Peyer's patch (tissue), 4 donors: Measurements from ENCODE around the gene RAVER1. TPM values are rescaled to one million over a fixed set of nuclear protein-coding genes. Genes with fewer than 3 reads are reported as not detected.
"Not testable (repeated sequence)": the region's sequence is repeated elsewhere in the genome, so short reads cannot be mapped to it uniquely, and the experiment has no call there.

Source experiments
- DNase-seq, 3 donors: peaks; one replicate each; pipeline ENCODE4 v3.0.0-alpha.2; 2017 to 2019
- H3K27ac ChIP-seq, 4 donors: fragments of 200-600 bp; sonication (generic); one replicate each; pipeline ENCODE4 v1.5.1; 2016 to 2019
- H3K27me3 ChIP-seq, 2 donors: fragments of 200-600 bp; sonication (generic); one replicate each; pipeline ENCODE4 v1.5.1; 2019
- H3K36me3 ChIP-seq, 3 donors: fragments of 200-600 bp; sonication (generic); one replicate each; pipeline ENCODE4 v1.5.1; 2016 to 2019
- H3K4me1 ChIP-seq, 4 donors: fragments of 200-600 bp; sonication (generic); one replicate each; pipeline ENCODE4 v1.5.1; 2016 to 2019
- H3K4me3 ChIP-seq, 4 donors: fragments of 200-600 bp; sonication (generic); 1 replicate in 3 of 4; 2 replicates in 1 of 4; pipeline ENCODE4 v1.5.1; 2016 to 2019; ENCODE audit warnings: mild to moderate bottlenecking in 1 of 4
- H3K9me3 ChIP-seq, 4 donors: fragments of 200-600 bp; sonication (generic); one replicate each; pipeline ENCODE4 v1.5.1; 2016 to 2019; ENCODE audit warnings: mild to moderate bottlenecking in 1 of 4
- CTCF ChIP-seq, 6 experiments: fragments of 450-650 bp in 4 of 6; fragments of 200-600 bp in 2 of 6; sonication (generic) in 1 of 6; IDR thresholded peaks; one replicate each; pipeline ENCODE4 v1.5.1; 2017 to 2019; ENCODE audit warnings: antibody characterized with exemption in 6 of 6, mild to moderate bottlenecking in 3 of 6, moderate library complexity in 1 of 6
- POLR2A ChIP-seq, 2 donors: fragments of 450-650 bp; IDR thresholded peaks; one replicate each; pipeline ENCODE4 v1.5.1; 2017; ENCODE audit warnings: antibody characterized with exemption in 2 of 2, mild to moderate bottlenecking in 2 of 2, moderate library complexity in 2 of 2
- total RNA-seq, 4 donors: library from RNA; depleted of rRNA; stranded (reverse); fragments of >200 nt; gene quantifications; one replicate each; pipeline ENCODE4 v1.1.0, GENCODE V29; 2016

Gene RAVER1
- total RNA-seq, result 10 to 100 TPM; 42.1 to 66.5 (median 55.8) TPM

- no peaks in the 10 kb centered on the region for H3K27me3 ChIP-seq
- peak within 1 kb of the TSS; percentile 72 to 83 (median 78) for H3K4me3 ChIP-seq
- H3K27ac ChIP-seq, result peak within 1 kb of the TSS; percentile 85 to 97 (median 90)
- H3K36me3 ChIP-seq, result peaks cover 0 to 24% (median 0%) of the 10 kb centered on the region in 3 donors
- peak; percentile 97 to 99 (median 99) for DNase-seq
- H3K9me3 ChIP-seq, result no peaks in the 10 kb centered on the region
- peaks cover 0 to 12% (median 8%) of the 10 kb centered on the region in 4 donors for H3K4me1 ChIP-seq
- TF ChIP-seq POLR2A (IDR thresholded peaks at IDR 0.05) (peak; percentile 70 to 74), CTCF (IDR thresholded peaks at IDR 0.05) (no peak)
Observed at GRCh38 chr19:10332965-10333757, at the start of gene RAVER1. RAVER1 (minus strand) TSS chr19:10333529; CDS start chr19:10333507, 22 bp downstream.

- not testable (repeated sequence) for H3K27ac ChIP-seq, H3K27me3 ChIP-seq, H3K9me3 ChIP-seq, H3K4me3 ChIP-seq, DNase-seq, H3K36me3 ChIP-seq
- peaks cover 0 to 12% (median 7%) of the 10 kb centered on the region in 4 donors for H3K4me1 ChIP-seq
Observed at GRCh38 chr19:10383223-10383499, 49.8 kb upstream of the RAVER1 start.

GRCh38 chr19:10380313-10381102 is 47.2 kb upstream of the RAVER1 start, which contains the start of gene TYK2:
TYK2 (minus strand) TSS chr19:10380572; CDS start chr19:10378406, 2,166 bp downstream.
- H3K36me3 ChIP-seq, result peaks cover 0 to 10% (median 0%) of the 10 kb centered on the region in 3 donors
- H3K27me3 ChIP-seq, result no peaks in the 10 kb centered on the region
- TF ChIP-seq POLR2A (IDR thresholded peaks at IDR 0.05), result peak; percentile 63 to 65
- TF ChIP-seq CTCF (IDR thresholded peaks at IDR 0.05), result no peak
- peaks cover 0 to 12% (median 7%) of the 10 kb centered on the region in 4 donors for H3K4me1 ChIP-seq
- H3K4me3 ChIP-seq, result peak within 1 kb of the TSS; percentile 78 to 100 (median 90)
- DNase-seq, result peak; percentile 97 to 99 (median 98)
- no peaks in the 10 kb centered on the region for H3K9me3 ChIP-seq
- H3K27ac ChIP-seq, result peak within 1 kb of the TSS; percentile 84 to 93 (median 86)

GRCh38 chr19:10379880-10380312 is 46.6 kb upstream of the RAVER1 start:
- Histone ChIP-seq H3K4me3 (peak overlapping the region; percentile 78 to 100 (median 90)), H3K9me3 (no peaks in the 10 kb centered on the region), H3K27ac (peak overlapping the region; percentile 84 to 93 (median 86)), H3K4me1 (peaks cover 0 to 12% (median 7%) of the 10 kb centered on the region in 4 donors), H3K36me3 (peaks cover 0 to 14% (median 0%) of the 10 kb centered on the region in 3 donors), H3K27me3 (no peaks in the 10 kb centered on the region)
- TF ChIP-seq POLR2A (IDR thresholded peaks at IDR 0.05), result no peak
- no peak for TF ChIP-seq CTCF (IDR thresholded peaks at IDR 0.05)
- DNase-seq, result peak in 1 of 3 donors; percentile 26

- Histone ChIP-seq H3K27ac (no peak overlapping the region), H3K27me3 (no peaks in the 10 kb centered on the region), H3K4me1 (peaks cover 0 to 12% (median 7%) of the 10 kb centered on the region in 4 donors), H3K4me3 (no peak overlapping the region), H3K36me3 (peaks cover 0 to 24% (median 0%) of the 10 kb centered on the region in 3 donors), H3K9me3 (no peaks in the 10 kb centered on the region)
- no peak for DNase-seq
- TF ChIP-seq POLR2A (IDR thresholded peaks at IDR 0.05), result no peak
- no peak for TF ChIP-seq CTCF (IDR thresholded peaks at IDR 0.05)
Observed at GRCh38 chr19:10378124-10378523, 44.8 kb upstream of the RAVER1 start.

GRCh38 chr19:10377140-10377640 is 43.9 kb upstream of the RAVER1 start:
- H3K9me3 ChIP-seq, H3K27me3 ChIP-seq, H3K27ac ChIP-seq, DNase-seq, H3K4me3 ChIP-seq: not testable (repeated sequence)
- H3K4me1 ChIP-seq, result peaks cover 0 to 12% (median 7%) of the 10 kb centered on the region in 4 donors
- peaks cover 0 to 28% (median 0%) of the 10 kb centered on the region in 3 donors for H3K36me3 ChIP-seq
